Measurements from ENCODE around the gene ETV5.

Gene ETV5

DNA sequence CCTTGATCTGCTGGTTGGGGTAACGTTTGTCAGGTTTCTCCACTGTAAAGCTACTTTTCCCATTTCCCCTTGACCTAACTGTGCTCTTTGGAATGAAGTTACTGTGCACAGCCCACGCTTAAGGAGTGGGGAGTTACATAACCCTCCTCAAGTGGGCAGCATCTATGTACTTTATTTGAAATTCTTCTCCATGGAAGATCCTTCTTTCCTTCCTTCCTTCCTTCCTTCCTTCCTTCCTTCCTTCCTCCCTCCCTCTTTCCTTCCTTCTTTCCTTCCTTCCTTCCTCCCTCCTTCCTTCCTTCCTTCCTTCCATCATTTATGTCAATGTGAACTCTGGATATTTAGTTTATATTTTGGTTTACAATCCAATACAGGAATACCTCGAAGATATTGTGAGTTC is 94.0 kb downstream of the ETV5 start:
- DNase-seq: no peak

DNA sequence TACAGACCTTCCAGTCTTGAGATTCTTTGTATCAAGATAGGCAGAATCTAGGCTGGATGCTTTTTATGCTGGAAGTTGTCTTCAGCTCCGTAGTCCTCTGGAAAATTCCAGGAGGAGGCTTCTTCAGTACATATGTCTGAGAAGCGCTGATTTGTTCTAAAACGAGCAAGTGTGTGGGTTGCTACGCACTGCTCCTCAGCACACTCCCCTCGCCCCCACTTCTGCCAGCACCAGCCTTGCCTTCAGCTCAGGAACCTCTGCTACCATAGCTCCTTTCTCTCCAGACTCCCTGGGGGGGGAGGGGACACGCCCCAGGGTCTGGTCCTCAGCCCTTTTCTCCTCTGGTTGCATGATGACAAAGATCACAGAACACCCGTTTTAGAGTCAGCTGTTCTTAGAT is 95.6 kb downstream of the ETV5 start:
- no peak for DNase-seq

DNA sequence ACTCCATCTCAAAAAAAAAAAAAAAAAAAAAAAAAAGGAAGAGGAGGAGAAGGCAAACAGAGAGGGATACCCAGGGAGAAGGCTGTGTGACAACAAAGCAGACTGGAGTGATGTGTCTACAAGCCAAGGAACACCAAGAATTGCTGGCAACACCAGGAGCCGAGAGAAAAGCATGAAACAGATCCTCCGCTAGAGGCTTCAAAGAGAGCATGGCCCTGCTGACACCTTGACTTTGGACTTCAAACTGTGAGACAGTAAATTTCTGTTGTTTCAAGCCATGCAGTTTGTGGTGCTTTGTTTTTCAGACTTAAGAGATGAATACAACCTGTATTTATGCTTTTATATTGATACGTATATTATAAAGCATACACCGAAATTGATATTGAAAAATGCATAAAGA is 96.8 kb downstream of the ETV5 start:
- DNase-seq: no peak

DNA sequence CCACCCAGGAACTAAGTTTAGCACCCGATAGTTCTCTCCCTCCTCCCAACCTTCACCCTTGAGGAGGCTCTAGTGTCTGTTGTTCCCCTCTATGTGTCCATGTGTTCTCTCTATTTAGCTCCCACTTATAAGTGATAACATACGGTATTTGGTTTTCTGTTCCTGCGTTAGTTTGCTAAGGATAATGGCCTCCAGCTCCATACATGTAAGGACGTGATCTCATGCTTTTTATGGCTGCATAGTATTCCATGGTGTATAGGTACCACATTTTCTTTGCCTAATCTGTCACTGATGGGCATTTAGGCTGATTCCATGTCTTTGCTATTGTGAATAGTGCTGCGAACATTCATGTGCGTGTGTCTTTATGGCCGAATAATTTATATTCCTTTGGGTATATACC is 104.2 kb downstream of the ETV5 start:
- no peak for DNase-seq

DNA sequence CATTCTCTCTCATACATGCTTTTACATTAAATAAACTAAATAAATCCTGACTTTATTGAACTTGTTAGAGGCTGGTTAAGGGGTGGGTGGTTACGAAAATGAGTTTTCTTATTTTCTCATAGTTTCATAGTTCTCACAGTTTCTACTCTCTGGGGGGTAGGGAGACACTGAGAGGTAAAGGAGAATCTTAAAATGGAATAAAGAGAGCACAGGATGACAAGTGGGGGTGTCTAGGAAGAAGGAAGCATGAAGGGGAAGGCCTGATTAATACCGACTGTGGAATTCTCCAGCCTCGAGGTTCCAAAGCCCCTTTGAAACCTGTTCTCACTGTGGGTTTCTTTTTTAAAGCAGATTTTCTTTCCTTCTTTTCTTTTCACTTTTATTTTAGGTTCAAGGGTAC is 104.7 kb downstream of the ETV5 start:
- no peak for DNase-seq

DNA sequence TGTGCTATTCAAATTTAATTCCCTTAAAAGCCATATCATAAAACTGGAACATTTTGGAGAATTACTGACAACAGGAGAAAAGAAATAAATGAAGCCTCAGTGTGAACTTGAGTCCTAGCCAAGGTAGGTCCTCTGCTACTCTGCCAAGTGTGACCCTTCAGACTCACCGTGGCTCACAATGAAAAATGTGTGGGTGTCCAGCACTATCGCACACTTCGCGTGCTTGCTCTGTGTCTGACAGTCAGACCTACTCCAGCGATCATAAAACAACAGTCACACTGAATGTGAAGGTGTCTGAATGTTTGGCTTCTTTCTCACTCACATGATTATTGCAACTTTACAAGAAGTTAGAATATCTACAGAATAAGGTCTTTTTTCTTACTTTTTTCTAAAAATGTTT is 105.3 kb downstream of the ETV5 start:
- no peak for DNase-seq

DNA sequence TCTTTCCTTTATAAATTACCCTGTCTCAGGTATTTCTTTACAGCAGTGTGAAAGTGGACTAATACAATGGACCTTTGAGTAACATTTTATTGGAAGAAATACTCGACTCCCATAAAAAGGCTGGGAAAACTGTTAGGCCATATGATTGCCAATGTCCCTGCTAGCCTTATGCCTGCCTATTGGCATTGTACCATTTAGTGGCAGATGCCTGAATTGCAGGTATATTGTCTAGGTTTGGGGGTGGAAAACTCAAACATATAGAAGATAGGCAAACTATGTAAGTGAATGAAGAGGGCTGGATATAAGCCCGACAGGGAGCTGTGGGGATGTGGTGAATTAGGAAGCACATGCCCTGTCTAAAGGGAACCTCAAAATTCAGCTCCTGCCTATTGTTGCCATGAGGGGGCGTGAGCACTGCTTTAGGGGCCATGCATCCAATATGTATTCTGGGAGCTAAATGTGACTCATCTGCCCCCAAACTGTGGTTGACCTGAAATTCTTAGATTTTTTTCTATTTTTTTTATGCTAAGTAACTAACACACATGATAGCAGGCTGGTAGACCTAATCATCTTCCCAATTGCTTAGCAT is 105.9 kb downstream of the ETV5 start:
- DNase-seq: no peak

DNA sequence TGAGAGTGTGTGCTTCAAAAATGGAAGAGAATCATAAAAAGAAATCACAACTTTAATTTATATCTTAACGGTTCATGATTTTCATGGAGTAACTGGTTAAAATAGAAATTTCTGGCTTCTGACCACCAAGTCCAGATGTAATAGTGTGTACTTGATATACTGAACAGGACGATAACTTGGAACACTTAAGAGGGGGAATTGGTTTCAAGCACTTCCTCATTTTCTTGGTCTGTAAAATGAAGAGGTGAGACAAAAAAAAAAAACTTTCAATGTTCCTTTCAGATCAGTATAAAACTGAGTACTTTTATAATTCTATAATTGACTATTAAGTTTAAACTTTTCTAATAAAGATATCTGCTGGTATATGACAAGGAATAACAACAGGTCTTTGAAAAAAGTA is 107.0 kb downstream of the ETV5 start:
- DNase-seq: no peak

DNA sequence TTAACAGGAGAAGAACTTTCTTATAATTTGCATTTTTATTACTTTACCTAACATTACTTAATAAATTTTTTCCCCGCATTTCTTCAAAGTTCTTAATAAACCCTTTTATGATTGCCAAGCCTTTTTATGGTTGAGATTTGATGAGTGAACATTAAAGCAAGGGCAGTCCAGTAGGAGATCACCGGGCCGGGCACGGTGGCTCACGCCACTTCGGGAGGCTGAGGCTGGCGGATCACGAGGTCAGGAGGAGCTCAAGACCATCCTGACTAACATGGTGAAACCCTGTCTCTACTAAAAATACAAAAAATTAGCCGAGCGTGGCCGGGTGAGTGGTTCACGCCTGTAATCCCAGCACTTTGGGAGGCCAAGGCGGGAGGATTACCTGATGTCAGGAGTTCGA is 109.7 kb downstream of the ETV5 start:
- DNase-seq: no peak

DNA sequence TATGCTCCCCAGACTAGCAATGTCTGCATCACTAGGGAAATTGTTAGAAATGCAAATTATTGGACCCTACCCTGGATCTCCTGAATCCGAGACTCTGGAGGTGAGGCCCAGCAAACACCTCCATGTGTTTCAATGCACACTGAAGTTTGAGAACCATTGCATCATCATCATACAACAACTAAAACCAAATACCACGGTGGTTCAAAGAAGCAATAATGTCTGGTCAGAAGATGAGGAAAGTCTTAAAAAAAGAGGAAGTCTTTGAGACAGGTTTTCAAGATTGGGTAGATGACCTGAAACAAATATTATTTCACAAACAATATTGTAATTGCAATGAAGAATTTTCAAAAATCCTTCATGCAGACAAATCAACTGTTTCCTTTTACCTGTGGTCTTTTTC is 110.8 kb downstream of the ETV5 start:
- no peak for DNase-seq

DNA sequence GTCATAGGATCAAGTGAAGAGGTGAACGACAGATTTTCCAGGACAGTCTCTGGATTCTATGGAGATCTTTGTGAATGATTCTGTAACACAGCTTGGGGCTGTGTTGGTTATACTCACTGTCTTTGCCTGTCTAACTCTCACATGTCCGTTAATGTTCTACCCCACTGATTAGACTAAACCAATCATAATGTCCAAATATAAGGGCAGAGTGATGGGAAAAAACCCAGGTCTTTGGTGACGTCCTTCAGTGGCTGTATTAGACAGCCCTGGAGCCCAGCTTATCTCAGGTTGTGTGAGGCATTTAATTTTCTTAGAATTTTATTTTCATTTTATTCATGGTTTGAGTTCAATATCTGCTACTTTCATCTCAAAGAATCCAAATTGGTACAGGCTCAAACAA is 111.8 kb downstream of the ETV5 start:
- DNase-seq: no peak
